OCI-LY7 (cell line): ENCODE data around the gene FAM162A. TPM values are rescaled to one million over a fixed set of nuclear protein-coding genes. Genes with fewer than 3 reads are reported as not detected.

Experiments
- BruUV-seq: library from RNA; stranded (reverse); fragments of 400-500 nt; replicated peaks from 2 replicates; lab custom pipeline; 2021; lab: Mats Ljungman, UMichigan
- CTCF ChIA-PET: fragments of 300-600 bp; sonication (Branson Sonifier 250); formaldehyde crosslinking; loops from one replicate; lab custom pipeline; 2022; ENCODE audit warnings: antibody characterized with exemption; ENCODE audit not compliant: unreplicated experiment; lab: Charles Lee
- POLR2A ChIA-PET: fragments of 300-600 bp; sonication (Branson Sonifier 250); formaldehyde crosslinking; loops from one replicate; lab custom pipeline; 2022; ENCODE audit warnings: antibody characterized with exemption; lab: Charles Lee
- DNase-seq: peaks from one replicate; pipeline ENCODE4 v3.0.0-alpha.2; 2015; ENCODE audit warnings: low spot score
- H2AFZ ChIP-seq: fragments of 200-600 bp; sonication (generic), shearing (Covaris generic); 2 replicates; pipeline ENCODE4 v1.6.1; 2014; ENCODE audit warnings: mild to moderate bottlenecking, antibody characterized with exemption, low read length, moderate library complexity
- H3K27ac ChIP-seq: fragments of 200-600 bp; sonication (generic); 2 replicates; pipeline ENCODE4 v1.5.1; 2014; ENCODE audit warnings: mixed run types, low read depth, mild to moderate bottlenecking, moderate library complexity, low read length, inconsistent platforms; ENCODE audit not compliant: poor library complexity, severe bottlenecking
- H3K36me3 ChIP-seq: fragments of 200-600 bp; sonication (generic); 2 replicates; pipeline ENCODE4 v1.6.1; 2014; ENCODE audit warnings: mild to moderate bottlenecking, antibody characterized with exemption, low read length, moderate library complexity, mixed read lengths; ENCODE audit not compliant: insufficient read depth
- H3K4me1 ChIP-seq: fragments of 200-600 bp; sonication (generic); 2 replicates; pipeline ENCODE4 v1.5.1; 2014; ENCODE audit warnings: mild to moderate bottlenecking, low read length; ENCODE audit not compliant: insufficient read depth, poor library complexity, severe bottlenecking
- H3K4me2 ChIP-seq: fragments of 200-600 bp; sonication (generic); 2 replicates; pipeline ENCODE4 v1.6.1; 2014; ENCODE audit warnings: mild to moderate bottlenecking, low read length
- H3K4me3 ChIP-seq: fragments of 200-600 bp; sonication (generic); 2 replicates; pipeline ENCODE4 v1.5.1; 2014; ENCODE audit warnings: mild to moderate bottlenecking, low read depth, low read length; ENCODE audit not compliant: poor library complexity, severe bottlenecking
- H3K79me2 ChIP-seq: fragments of 200-600 bp; sonication (generic); 2 replicates; pipeline ENCODE4 v1.6.1; 2016; ENCODE audit warnings: low read depth, mild to moderate bottlenecking, low read length, moderate library complexity, mixed read lengths; ENCODE audit not compliant: insufficient read depth
- H3K9me2 ChIP-seq: fragments of 200-600 bp; sonication (generic); 2 replicates; pipeline ENCODE4 v1.6.1; 2016; ENCODE audit warnings: mild to moderate bottlenecking, low read length, mixed read lengths; ENCODE audit not compliant: insufficient read depth
- H3K9me3 ChIP-seq: fragments of 200-600 bp; sonication (generic); 2 replicates; pipeline ENCODE4 v1.6.1; 2014; ENCODE audit warnings: mild to moderate bottlenecking, mixed run types, low read length, mixed read lengths
- H4K20me1 ChIP-seq: fragments of 200-600 bp; sonication (generic); 2 replicates; pipeline ENCODE4 v1.6.1; 2014; ENCODE audit warnings: mild to moderate bottlenecking, antibody characterized with exemption, low read length, moderate library complexity, mixed read lengths; ENCODE audit not compliant: insufficient read depth
- EZH2phosphoT487 ChIP-seq: fragments of 200-600 bp; sonication (generic); IDR thresholded peaks from 2 replicates; pipeline ENCODE4 v1.6.1; 2018; ENCODE audit warnings: low read depth, borderline replicate concordance, mild to moderate bottlenecking, mixed run types, antibody characterized with exemption, low read length, moderate library complexity, mixed read lengths
- intact Hi-C: fragments of 100-400 bp; cut with micrococcal nuclease; formaldehyde crosslinking; loops from one replicate; pipeline ENCODE4 v1.10.0; 2022; ENCODE audit not compliant: unreplicated experiment
- total RNA-seq, 2 experiments: library from RNA; depleted of rRNA in 1 of 2; stranded (reverse); fragments of >200 nt in 1 of 2; shearing (Covaris generic) in 1 of 2; gene quantifications; 2 replicates each; pipeline ENCODE4 v1.2.3, GENCODE V29; 2014 to 2022
- TF ChIP-seq, protein P1 (sequence below): fragments of 200-600 bp; sonication (generic); conservative IDR thresholded peaks from 2 replicates; pipeline ENCODE4 v1.5.1; 2014; ENCODE audit warnings: mild to moderate bottlenecking, antibody characterized with exemption, low read length, moderate library complexity, mixed read lengths

FAM162A gene
- total RNA-seq, 2 experiments from 2014 or later = 43.2 to 61.1 TPM

DNA sequence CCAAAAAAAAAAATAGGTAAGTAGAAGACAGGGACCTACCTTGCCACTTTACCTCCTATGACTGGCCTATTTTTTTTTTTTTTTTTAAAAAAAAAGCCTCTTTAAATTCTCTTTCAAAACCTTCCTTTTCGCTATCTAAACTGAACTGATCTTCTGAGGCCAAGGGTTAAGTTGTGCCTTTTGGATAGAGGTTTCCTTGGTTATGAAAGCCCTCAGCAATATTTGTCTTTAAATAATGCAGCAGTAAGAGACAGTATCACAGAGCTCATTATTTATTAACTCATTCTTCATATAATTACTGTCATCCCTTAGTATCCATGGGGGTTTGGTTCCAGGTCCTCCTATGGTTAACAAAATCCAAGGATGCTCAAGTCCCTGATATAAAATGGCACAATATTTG lies 9.9 kb upstream of the FAM162A start:
- H3K36me3 ChIP-seq = peaks cover 66% of the 10 kb centered on the region
- TF ChIP-seq, protein P1, sequence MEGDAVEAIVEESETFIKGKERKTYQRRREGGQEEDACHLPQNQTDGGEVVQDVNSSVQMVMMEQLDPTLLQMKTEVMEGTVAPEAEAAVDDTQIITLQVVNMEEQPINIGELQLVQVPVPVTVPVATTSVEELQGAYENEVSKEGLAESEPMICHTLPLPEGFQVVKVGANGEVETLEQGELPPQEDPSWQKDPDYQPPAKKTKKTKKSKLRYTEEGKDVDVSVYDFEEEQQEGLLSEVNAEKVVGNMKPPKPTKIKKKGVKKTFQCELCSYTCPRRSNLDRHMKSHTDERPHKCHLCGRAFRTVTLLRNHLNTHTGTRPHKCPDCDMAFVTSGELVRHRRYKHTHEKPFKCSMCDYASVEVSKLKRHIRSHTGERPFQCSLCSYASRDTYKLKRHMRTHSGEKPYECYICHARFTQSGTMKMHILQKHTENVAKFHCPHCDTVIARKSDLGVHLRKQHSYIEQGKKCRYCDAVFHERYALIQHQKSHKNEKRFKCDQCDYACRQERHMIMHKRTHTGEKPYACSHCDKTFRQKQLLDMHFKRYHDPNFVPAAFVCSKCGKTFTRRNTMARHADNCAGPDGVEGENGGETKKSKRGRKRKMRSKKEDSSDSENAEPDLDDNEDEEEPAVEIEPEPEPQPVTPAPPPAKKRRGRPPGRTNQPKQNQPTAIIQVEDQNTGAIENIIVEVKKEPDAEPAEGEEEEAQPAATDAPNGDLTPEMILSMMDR = no peak
- no peak for TF ChIP-seq EZH2phosphoT487
- no peak overlapping the region for H2AFZ ChIP-seq
- H4K20me1 ChIP-seq = no peaks in the 10 kb centered on the region
- POLR2A ChIA-PET = interaction anchor here (1.9 kb wide), 1 partner anchor 11 kb away, joined by 4 read pairs; the partner anchor contains the start of gene FAM162A
- no peak overlapping the region for H3K4me3 ChIP-seq
- peaks cover 39% of the 10 kb centered on the region; the same call in 1 of the 2 replicates for H3K79me2 ChIP-seq
- H3K4me1 ChIP-seq = peaks cover 3% of the 10 kb centered on the region
- H3K9me3 ChIP-seq = no peaks in the 10 kb centered on the region
- CTCF ChIA-PET = no interaction called here
- no peak overlapping the region for H3K27ac ChIP-seq
- no peak overlapping the region for H3K4me2 ChIP-seq
- DNase-seq = no peak
- BruUV-seq = no TSS peak
- no peaks in the 10 kb centered on the region for H3K9me2 ChIP-seq
- intact Hi-C loops = no loop called here

DNA sequence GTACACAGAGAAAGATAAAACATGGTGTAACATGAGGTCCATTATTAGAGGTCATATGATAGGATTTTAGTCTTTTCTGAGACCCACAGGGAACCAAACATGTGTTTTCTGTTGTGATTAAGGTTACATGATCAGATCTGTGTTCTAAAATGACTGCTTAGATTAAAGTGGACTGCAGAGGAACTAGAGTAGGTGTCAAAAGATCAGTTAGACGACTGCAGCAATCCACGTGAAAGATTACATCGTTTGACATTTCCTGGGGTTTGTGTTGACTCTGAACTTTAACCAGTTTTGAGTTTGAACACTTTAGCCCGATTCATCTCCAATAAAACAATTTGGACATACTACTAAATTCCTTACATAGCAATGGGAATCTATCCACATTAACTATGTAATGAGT lies 6.0 kb upstream of the FAM162A start:
- TF ChIP-seq EZH2phosphoT487 = no peak
- TF ChIP-seq, protein P1 = no peak
- POLR2A ChIA-PET = no interaction called here
- H4K20me1 ChIP-seq = peaks cover 4% of the 10 kb centered on the region; the same call in 1 of the 2 replicates
- DNase-seq = no peak
- H2AFZ ChIP-seq = no peak overlapping the region
- H3K4me1 ChIP-seq = peaks cover 34% of the 10 kb centered on the region
- H3K4me3 ChIP-seq = no peak overlapping the region
- peaks cover 57% of the 10 kb centered on the region for H3K36me3 ChIP-seq
- no peaks in the 10 kb centered on the region for H3K9me3 ChIP-seq
- no TSS peak for BruUV-seq
- intact Hi-C loops = no loop called here
- peaks cover 78% of the 10 kb centered on the region for H3K79me2 ChIP-seq
- no peak overlapping the region for H3K4me2 ChIP-seq
- no peak overlapping the region for H3K27ac ChIP-seq
- CTCF ChIA-PET = no interaction called here
- no peaks in the 10 kb centered on the region for H3K9me2 ChIP-seq

DNA sequence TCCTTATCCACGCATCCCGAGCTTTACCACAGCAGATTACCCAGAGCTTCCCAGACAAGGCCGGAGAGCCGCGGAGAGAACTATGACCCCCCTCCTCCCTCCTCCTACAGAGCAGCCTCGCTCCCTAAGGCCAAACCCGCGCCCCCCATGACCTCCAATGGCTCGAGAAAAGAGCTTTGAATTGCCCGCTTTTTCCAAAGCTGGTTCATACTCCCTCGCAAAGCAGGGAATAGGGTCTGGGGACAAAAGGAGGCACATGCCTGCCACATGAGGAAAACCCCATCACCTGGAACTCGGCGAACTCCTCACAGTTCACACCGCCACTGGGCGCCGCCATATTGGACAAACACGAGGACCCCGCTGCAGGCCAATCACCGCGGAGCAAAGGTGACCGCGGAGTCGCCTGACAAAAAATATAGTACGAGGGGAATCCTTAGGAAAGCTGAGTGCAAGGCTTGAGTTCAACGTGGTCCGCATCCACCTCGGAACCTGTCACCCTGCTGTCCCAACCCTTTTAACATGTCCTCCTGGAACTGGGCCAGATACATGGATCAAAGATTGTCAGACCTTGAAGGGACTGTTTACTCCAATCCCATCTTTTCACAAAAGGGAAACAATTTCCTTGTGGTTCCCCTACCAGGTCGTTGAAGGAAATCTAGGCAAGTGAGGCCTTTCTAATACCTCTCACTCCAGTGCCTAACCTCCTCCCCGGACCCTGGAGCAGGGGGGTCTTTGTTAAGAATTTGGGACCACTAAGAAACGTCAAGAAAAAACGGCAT lies 905 bp upstream of the FAM162A start, which contains the start of gene MIX23:
MIX23 (minus strand) TSS at position 344 of the 779 bp plus-strand sequence; CDS start at position 337, 7 bp downstream.
- TF ChIP-seq, protein P1 = no peak
- no peak for TF ChIP-seq EZH2phosphoT487
- peak; percentile 88 for DNase-seq
- Histone ChIP-seq H3K36me3 (peaks cover 50% of the 10 kb centered on the region), H2AFZ (peak within 1 kb of the TSS; percentile 91), H3K4me1 (peaks cover 48% of the 10 kb centered on the region), H4K20me1 (peaks cover 4% of the 10 kb centered on the region; the same call in 1 of the 2 replicates), H3K9me3 (no peaks in the 10 kb centered on the region), H3K4me3 (peak within 1 kb of the TSS; percentile 83), H3K79me2 (peaks cover 70% of the 10 kb centered on the region), H3K4me2 (peak within 1 kb of the TSS; percentile 98), H3K27ac (peak within 1 kb of the TSS; percentile 74), H3K9me2 (no peaks in the 10 kb centered on the region)
- ChIA-PET POLR2A (interaction anchor here (0.5 to 4.1 kb wide), 9 partner anchors 11 to 436 kb away, joined by 3 to 44 read pairs (median 3); partner anchors contain the start of gene WDR5B), CTCF (no interaction called here)
- intact Hi-C loops = loop anchor here (1.0 to 10.0 kb wide), 4 partner anchors 129 to 837 kb away; partner anchors contain the start of genes KPNA1 and SEC22A
- no TSS peak for BruUV-seq
